Choroid plexus epithelial cell (primary cell): ENCODE results near the gene SHC3.

ENCODE experiments used
- DNase-seq: peaks from one replicate; pipeline ENCODE4 v3.0.0-alpha.2; 2010; ENCODE audit warnings: low read depth
- H3K4me3 ChIP-seq: 2 replicates; pipeline ENCODE4 v1.5.1; 2011; ENCODE audit warnings: low read depth, mild to moderate bottlenecking, control low read depth, low read length, moderate library complexity
- CTCF ChIP-seq: conservative IDR thresholded peaks from 2 replicates; pipeline ENCODE4 v1.5.1; 2011; ENCODE audit warnings: low read depth, mild to moderate bottlenecking, control low read depth, inconsistent platforms, low read length, moderate library complexity

SHC3 gene

GRCh38 chr9:89080193-89080592 is 98.4 kb downstream of the SHC3 start:
- no peak for TF ChIP-seq CTCF
- DNase-seq, result no peak
- no peak overlapping the region for H3K4me3 ChIP-seq

- no peak overlapping the region for H3K4me3 ChIP-seq
- DNase-seq, result peak; percentile 19
- no peak for TF ChIP-seq CTCF
These were observed 99.2 kb downstream of the SHC3 start for GRCh38 chr9:89079391-89079790.

GRCh38 chr9:89078860-89079259 is 99.8 kb downstream of the SHC3 start:
- peak; percentile 48 for DNase-seq

GRCh38 chr9:89078421-89078820 is 100.2 kb downstream of the SHC3 start:
- TF ChIP-seq CTCF, result no peak
- H3K4me3 ChIP-seq, result no peak overlapping the region
- no peak for DNase-seq

More at GRCh38 chr9:89078860-89079259, 99.8 kb downstream of the SHC3 start:
- TF ChIP-seq CTCF, result no peak
- no peak overlapping the region for H3K4me3 ChIP-seq

GRCh38 chr9:89077519-89077918 is 101.1 kb downstream of the SHC3 start:
- no peak overlapping the region for H3K4me3 ChIP-seq
- DNase-seq, result no peak
- no peak for TF ChIP-seq CTCF

- no peak for TF ChIP-seq CTCF
- H3K4me3 ChIP-seq, result no peak overlapping the region
- DNase-seq, result no peak
These were observed 105.2 kb downstream of the SHC3 start for GRCh38 chr9:89073397-89073796.

- DNase-seq, result no peak
These were observed 107.0 kb downstream of the SHC3 start for GRCh38 chr9:89071591-89071990.

More at GRCh38 chr9:89071591-89071990, 107.0 kb downstream of the SHC3 start:
- H3K4me3 ChIP-seq, result no peak overlapping the region
- TF ChIP-seq CTCF, result no peak
